Activated naive CD4-positive, alpha-beta T cell treated with anti-CD3 and anti-CD28 coated beads for 36 hours (primary cell): ENCODE results near the gene KIF23. TPM values are rescaled to one million over a fixed set of nuclear protein-coding genes. Genes with fewer than 3 reads are reported as not detected.

Experiments
- CTCF ChIA-PET: fragments of 350-600 bp; sonication (Branson Sonifier 250); formaldehyde crosslinking; loops from one replicate; lab custom pipeline; 2021; ENCODE audit warnings: antibody characterized with exemption; lab: Charles Lee
- DNase-seq: peaks from one replicate; pipeline ENCODE4 v3.0.0-alpha.2; 2020
- H3K27ac Mint-ChIP-seq: one replicate; pipeline ENCODE4 v1.8.0; 2021; ENCODE audit warnings: mild to moderate bottlenecking, mixed read lengths
- H3K27me3 Mint-ChIP-seq: one replicate; pipeline ENCODE4 v1.8.0; 2021; ENCODE audit warnings: low read depth, mixed read lengths
- H3K36me3 Mint-ChIP-seq: one replicate; pipeline ENCODE4 v1.8.0; 2021; ENCODE audit warnings: low read depth, mixed read lengths
- H3K4me1 Mint-ChIP-seq: one replicate; pipeline ENCODE4 v1.8.0; 2021; ENCODE audit warnings: low read depth, mixed read lengths
- H3K4me3 Mint-ChIP-seq: one replicate; pipeline ENCODE4 v1.8.0; 2021; ENCODE audit warnings: mild to moderate bottlenecking, moderate library complexity, mixed read lengths
- H3K9me3 Mint-ChIP-seq: one replicate; pipeline ENCODE4 v1.8.0; 2021; ENCODE audit warnings: mixed read lengths
- intact Hi-C: fragments of 100-400 bp; cut with micrococcal nuclease; formaldehyde crosslinking; loops from one replicate; pipeline ENCODE4 v1.15.1; 2023
- total RNA-seq, 2 experiments: library from RNA; stranded (reverse); gene quantifications; one replicate each; pipeline ENCODE4 v1.2.3, GENCODE V29; 2021

The KIF23 gene
- total RNA-seq, 2 experiments from 2014 or later: 68.8 to 73.1 TPM

DNA sequence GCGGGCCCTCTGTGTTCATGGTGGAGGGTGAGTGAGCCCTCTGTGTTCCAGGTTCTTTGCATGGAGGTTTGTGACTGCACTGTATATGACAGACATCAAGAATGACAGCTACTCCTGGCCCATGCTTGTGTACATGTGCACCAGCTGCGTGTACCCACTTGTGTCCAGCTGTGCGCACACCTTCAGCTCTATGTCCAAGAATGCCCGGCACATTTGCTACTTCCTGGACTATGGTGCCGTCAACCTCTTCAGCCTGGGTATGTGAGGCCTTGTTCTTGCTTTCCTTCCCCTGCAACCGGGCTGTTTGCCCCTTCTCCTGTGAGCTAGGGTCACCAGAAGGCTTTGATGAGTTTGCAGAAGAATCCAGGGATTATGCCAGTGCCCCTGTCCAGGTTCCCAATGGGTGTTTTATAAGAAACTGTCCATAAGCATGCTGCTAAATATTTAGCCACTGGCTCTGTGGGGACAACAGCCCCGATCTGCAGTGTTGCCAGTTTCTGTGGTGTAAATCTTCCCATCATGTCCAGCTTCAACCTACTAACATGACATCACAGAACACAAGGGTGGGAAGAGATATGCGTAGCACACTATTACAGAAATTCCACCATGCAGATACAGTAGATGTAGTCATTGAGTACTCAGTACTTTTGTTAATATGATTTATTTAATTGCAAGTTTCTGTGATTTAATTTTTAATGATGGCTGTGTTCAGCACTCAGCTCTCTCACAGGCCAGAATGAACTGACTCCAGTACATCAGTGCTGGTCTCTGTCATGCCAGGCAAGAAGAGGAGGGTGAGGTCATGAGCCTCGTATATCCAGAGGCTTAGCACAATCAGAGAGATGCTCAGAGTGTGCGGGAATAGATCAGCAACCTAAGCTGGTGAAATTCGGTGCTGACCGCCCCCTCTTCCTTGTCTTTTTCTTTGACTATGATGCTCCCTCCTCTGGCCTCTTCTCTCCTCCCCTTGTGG lies 29.2 kb upstream of the KIF23 start:
- CTCF ChIA-PET: no interaction called here
- Mint-ChIP-seq H3K36me3 (no peaks in the 10 kb centered on the region), H3K4me1 (no peaks in the 10 kb centered on the region), H3K27me3 (no peaks in the 10 kb centered on the region), H3K27ac (no peak overlapping the region), H3K9me3 (no peaks in the 10 kb centered on the region), H3K4me3 (no peak overlapping the region)
- DNase-seq: no peak
- intact Hi-C loops: no loop called here

DNA sequence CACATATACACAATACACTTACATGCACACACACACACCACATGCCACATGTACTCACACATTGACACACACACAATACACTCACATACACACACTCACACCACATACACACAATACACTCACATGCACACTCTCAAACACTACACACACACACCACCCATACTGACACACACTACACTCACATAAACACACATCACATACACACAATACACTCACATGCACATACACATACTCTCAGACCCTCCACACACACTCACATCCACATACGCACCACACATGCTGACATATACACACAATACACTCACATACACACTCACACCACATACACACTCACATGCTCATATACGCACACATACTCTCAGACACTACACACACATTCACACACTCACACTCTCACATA lies 28.3 kb upstream of the KIF23 start:
- Mint-ChIP-seq H3K27ac (no peak overlapping the region), H3K36me3 (no peaks in the 10 kb centered on the region), H3K4me3 (no peak overlapping the region), H3K4me1 (no peaks in the 10 kb centered on the region), H3K9me3 (no peaks in the 10 kb centered on the region), H3K27me3 (no peaks in the 10 kb centered on the region)
- DNase-seq: no peak
- intact Hi-C loops: no loop called here
- CTCF ChIA-PET: no interaction called here

DNA sequence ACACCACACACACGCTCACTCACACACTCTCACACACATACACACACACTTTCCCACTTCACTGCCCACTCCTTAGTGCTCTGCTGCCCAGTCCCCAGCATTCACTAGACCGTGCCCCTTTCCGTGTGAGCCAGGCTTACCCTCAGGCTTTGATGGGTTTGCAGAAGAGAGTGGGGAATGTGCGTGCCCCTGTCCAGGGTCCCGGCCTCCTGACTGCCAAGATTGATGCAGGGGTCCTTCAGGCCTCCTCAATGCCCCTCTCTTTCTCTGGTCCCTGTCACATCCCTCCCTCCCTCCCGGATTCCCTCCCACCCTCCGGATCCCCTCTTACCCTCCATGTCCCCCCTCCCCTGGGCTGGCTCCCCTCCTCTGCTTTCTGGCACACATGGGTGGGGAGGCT lies 27.9 kb upstream of the KIF23 start:
- H3K9me3 Mint-ChIP-seq: no peaks in the 10 kb centered on the region
- H3K4me3 Mint-ChIP-seq: no peak overlapping the region
- H3K36me3 Mint-ChIP-seq: no peaks in the 10 kb centered on the region
- CTCF ChIA-PET: no interaction called here
- no peak for DNase-seq
- H3K27ac Mint-ChIP-seq: no peak overlapping the region
- no peaks in the 10 kb centered on the region for H3K4me1 Mint-ChIP-seq
- H3K27me3 Mint-ChIP-seq: no peaks in the 10 kb centered on the region
- intact Hi-C loops: no loop called here

DNA sequence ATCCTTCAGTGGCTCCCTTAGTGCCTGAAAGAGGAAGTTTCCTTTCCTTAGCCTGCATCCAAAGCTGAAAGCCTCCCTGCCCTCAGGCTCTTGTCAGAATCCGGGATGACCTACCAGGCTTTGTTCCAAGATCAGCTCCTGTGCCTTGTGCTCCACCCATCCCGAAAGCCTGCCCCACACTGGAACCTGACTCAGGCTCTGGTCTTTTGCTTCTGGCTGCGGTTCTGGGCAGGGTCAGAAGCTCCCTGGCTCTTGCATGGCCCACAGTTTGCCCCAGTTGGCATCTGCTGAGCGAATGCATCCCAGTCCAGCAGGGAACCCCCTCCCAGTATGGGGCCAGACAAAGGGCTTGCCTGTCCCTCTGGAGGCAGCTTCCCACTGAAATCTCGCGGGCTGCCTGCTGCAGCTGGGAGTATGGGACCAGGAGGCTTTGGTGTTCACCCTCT lies 25.9 kb upstream of the KIF23 start:
- Mint-ChIP-seq H3K27ac (no peak overlapping the region), H3K4me1 (no peaks in the 10 kb centered on the region)

DNA sequence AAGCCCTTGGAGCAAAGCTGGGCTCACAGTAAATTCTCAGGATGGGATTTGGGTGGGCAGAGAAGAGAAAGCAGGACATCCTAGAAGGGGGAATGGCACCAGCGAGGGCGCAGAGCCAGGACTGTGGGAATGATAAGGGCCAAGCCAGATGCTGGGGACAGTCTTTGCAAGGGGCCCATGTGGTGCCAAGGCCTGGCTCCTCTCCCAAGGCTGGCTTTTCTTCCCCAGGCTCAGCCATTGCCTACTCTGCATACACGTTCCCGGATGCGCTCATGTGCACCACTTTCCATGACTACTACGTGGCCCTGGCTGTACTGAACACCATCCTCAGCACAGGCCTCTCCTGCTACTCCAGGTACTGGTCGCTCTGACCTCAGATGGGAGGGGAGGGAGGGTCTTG lies 24.7 kb upstream of the KIF23 start:
- Mint-ChIP-seq H3K36me3 (no peaks in the 10 kb centered on the region), H3K27ac (no peak overlapping the region), H3K4me3 (no peak overlapping the region), H3K27me3 (no peaks in the 10 kb centered on the region), H3K9me3 (no peaks in the 10 kb centered on the region), H3K4me1 (peaks cover 3% of the 10 kb centered on the region)
- intact Hi-C loops: no loop called here
- DNase-seq: no peak
- CTCF ChIA-PET: interaction anchor here (0.5 to 1.7 kb wide), 3 partner anchors 25 to 330 kb away, joined by 3 to 4 read pairs (median 3); no protein-coding TSS in a partner anchor

More for the DNA sequence above, 25.9 kb upstream of the KIF23 start:
- H3K36me3 Mint-ChIP-seq: no peaks in the 10 kb centered on the region
- no peak overlapping the region for H3K4me3 Mint-ChIP-seq
- CTCF ChIA-PET: interaction anchor here (1.7 kb wide), 1 partner anchor 329 kb away, joined by 4 read pairs; no protein-coding TSS in a partner anchor
- H3K9me3 Mint-ChIP-seq: no peaks in the 10 kb centered on the region
- H3K27me3 Mint-ChIP-seq: no peaks in the 10 kb centered on the region
- intact Hi-C loops: no loop called here
- no peak for DNase-seq

DNA sequence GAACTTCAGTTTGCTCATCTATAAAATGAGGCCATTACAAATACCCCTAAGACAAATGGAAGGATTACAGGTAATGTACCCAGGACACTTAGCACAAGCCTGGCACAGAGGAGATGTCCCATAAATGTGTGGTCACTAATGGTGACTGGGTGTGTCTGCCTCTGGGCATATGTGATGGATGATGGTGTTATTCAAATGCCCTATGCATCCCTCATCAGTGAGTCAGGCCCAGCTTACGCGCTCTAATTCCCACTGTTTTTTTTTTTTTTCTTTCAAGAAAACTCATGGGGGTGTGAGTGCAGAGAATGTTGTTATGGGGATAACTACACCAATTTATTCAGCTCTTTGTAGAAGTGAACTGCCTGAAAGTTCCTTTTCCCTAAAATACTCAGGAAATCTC lies 23.6 kb upstream of the KIF23 start:
- DNase-seq: no peak
- H3K9me3 Mint-ChIP-seq: no peaks in the 10 kb centered on the region
- H3K27ac Mint-ChIP-seq: no peak overlapping the region
- intact Hi-C loops: no loop called here
- peaks cover 3% of the 10 kb centered on the region for H3K27me3 Mint-ChIP-seq
- H3K4me1 Mint-ChIP-seq: peaks cover 4% of the 10 kb centered on the region
- H3K4me3 Mint-ChIP-seq: no peak overlapping the region
- H3K36me3 Mint-ChIP-seq: no peaks in the 10 kb centered on the region
- CTCF ChIA-PET: interaction anchor here (0.6 to 1.5 kb wide), 2 partner anchors 87 to 186 kb away, joined by 3 read pairs; no protein-coding TSS in a partner anchor

DNA sequence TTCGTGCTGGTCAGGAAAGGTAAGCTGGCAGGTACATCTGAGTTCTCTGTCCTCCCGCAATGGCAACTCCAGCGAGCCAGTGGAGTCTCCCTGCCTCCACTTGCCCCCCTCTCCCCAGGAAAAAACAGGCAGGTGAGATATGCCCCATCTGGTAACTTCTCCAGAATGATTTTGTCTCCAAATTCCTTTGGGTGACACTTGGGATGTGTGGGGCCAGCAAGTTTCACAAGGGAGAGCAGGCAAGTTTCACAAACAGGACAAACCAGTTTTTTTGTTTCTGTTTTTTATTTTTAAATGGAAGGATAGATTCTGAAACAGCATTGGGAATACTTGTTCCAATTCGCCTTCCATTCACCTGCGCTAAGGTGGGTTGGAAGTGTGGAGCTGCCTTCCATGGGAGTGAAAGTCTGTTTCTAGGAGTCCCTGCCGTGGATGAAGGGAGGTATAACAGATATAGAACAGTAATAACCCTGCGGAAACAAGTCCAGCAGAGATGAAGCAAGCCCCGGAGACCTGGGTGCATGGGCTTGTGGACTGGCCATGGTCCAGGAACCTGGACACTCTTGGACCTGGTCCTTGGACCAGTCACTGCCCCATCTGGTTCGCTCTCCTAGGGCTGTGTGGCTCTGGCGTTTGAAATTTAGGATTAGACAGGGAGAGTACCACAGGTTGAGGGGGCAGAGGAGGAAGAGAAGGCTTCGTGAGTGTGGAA lies 22.9 kb upstream of the KIF23 start:
- H3K4me1 Mint-ChIP-seq: peaks cover 4% of the 10 kb centered on the region
- no peak for DNase-seq
- CTCF ChIA-PET: interaction anchor here (1.5 to 4.6 kb wide), 2 partner anchors 88 to 332 kb away, joined by 3 to 21 read pairs; no protein-coding TSS in a partner anchor
- no peak overlapping the region for H3K27ac Mint-ChIP-seq
- peaks cover 3% of the 10 kb centered on the region for H3K27me3 Mint-ChIP-seq
- H3K4me3 Mint-ChIP-seq: no peak overlapping the region
- intact Hi-C loops: no loop called here
- no peaks in the 10 kb centered on the region for H3K36me3 Mint-ChIP-seq
- H3K9me3 Mint-ChIP-seq: no peaks in the 10 kb centered on the region

DNA sequence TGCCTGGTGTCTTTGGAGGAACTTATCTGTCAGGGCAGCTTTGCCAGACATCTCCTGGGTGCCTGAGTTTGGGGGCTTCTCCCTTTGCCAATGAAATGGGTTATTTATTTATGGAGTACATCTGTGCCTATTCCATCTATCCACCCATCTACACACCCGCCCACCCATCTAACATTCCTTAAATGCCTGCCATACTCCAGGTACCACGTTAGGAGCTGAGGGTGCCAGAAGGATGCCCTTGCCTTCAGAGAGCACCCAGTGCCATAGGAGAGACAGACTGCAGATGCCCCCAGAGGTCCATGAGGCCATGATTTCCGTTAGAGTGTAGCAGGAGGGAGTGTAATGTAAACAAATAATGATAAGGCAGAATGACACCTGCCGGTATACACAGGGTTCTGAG lies 21.8 kb upstream of the KIF23 start:
- no peak for DNase-seq
- Mint-ChIP-seq H3K27me3 (peaks cover 3% of the 10 kb centered on the region), H3K4me3 (no peak overlapping the region), H3K9me3 (no peaks in the 10 kb centered on the region), H3K4me1 (peaks cover 4% of the 10 kb centered on the region), H3K36me3 (no peaks in the 10 kb centered on the region), H3K27ac (no peak overlapping the region)
- CTCF ChIA-PET: interaction anchor here (0.5 to 4.6 kb wide), 6 partner anchors 13 to 333 kb away, joined by 3 to 29 read pairs (median 12); no protein-coding TSS in a partner anchor
- intact Hi-C loops: no loop called here

DNA sequence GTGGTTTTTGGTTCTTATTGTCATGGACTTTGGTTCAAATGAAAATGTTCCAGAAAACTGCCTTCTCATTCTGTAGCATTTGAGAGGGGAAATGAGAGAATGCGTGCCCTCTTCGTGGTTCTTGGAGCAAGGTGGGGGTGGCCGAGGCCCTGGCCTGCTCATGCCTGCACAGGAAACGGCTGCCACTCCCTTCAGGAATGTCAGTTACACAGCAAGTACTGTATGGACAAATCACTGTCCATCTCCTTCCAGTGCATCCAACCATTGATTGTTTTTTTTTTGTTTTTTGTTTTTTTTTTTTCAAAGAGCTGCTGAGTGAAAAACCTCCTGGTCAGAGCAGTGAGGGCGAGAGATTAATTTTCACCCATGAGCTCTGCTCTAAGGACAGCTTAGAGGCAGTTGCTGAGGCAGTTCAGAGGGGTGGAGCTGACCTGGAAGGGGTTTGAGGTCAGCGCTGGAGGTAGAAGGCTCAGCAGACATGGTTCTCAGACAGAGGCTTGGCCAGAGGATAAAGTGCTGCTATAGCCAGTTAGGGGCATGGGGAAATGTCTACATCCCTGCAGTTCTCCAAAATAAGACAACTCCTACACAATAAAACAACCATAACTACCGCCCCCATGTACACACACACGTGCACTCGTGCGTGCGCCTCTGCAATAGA lies 20.2 kb upstream of the KIF23 start:
- Mint-ChIP-seq H3K4me1 (peaks cover 4% of the 10 kb centered on the region), H3K27ac (no peak overlapping the region), H3K27me3 (peaks cover 3% of the 10 kb centered on the region), H3K36me3 (no peaks in the 10 kb centered on the region), H3K4me3 (no peak overlapping the region), H3K9me3 (no peaks in the 10 kb centered on the region)
- CTCF ChIA-PET: interaction anchor here (0.6 to 4.6 kb wide), 20 partner anchors 12 to 357 kb away, joined by 3 to 29 read pairs (median 4); partner anchors contain the start of gene GLCE
- no peak for DNase-seq
- intact Hi-C loops: loop anchor here (1.0 to 2.0 kb wide), 3 partner anchors 129 to 335 kb away; partner anchors contain the start of gene GLCE

DNA sequence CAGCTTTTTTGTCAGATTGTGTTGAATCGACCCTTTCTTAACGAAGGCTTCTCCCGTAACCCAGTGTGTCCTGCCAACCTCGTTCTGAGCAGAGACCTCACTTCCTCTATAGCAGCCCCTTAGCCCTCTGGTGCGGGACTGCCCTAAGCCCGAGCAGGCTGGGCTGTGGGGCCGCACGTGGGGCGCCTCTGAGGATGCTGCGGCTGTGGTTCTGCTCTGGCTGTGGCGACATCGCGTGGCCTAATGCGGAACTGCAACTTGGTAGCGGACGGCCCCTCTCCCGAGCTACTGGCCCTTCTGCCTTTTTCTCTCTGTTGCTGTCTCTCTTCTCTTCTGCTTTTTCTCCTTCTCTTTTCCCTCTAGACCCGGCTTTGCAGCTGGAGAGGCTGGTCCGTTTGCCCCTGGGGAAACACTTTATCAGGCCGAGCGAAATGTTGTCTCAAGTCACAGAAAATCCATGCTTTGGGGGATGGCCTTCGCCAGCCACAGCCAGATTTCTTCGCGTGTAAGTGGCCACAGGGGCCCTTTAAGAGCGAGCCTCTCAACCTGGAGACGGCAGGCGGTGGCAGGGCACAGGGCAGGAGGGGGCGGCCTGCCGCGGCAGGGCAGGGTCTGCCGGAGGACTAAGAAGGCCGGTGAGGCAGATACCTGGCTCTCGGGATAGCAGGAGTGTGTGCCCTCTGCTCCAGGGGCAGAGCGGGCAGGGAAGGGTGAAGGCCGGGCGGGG lies 19.4 kb upstream of the KIF23 start:
- DNase-seq: peak; percentile 88
- intact Hi-C loops: loop anchor here (1.0 to 2.0 kb wide), 3 partner anchors 130 to 335 kb away; partner anchors contain the start of gene GLCE
- Mint-ChIP-seq H3K36me3 (no peaks in the 10 kb centered on the region), H3K4me1 (peaks cover 4% of the 10 kb centered on the region), H3K27ac (no peak overlapping the region), H3K9me3 (no peaks in the 10 kb centered on the region), H3K27me3 (peaks cover 3% of the 10 kb centered on the region), H3K4me3 (no peak overlapping the region)
- CTCF ChIA-PET: interaction anchor here (0.6 to 4.6 kb wide), 23 partner anchors 11 to 358 kb away, joined by 3 to 29 read pairs (median 3); partner anchors contain the start of gene GLCE

DNA sequence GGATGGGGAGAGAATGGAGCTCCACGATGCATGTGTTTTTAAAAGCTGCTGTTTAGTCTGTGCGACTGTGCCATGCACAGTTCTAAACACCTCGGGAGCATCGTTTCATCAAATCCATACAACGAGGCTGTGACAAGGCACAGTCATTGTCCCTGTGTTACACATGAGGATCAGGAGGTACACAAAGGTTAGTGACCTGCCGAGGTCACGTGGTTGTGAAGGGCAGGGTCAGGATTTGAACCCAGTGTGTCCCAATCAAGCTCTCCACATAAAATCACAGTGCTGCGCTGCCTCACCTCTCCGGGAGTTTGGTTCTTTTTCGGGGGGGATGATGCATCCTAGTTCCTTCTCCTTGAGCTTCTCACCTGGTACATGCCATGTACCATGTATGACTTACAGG lies 18.7 kb upstream of the KIF23 start:
- CTCF ChIA-PET: interaction anchor here (1.0 to 4.6 kb wide), 15 partner anchors 10 to 349 kb away, joined by 3 to 29 read pairs (median 4); partner anchors contain the start of gene GLCE
- peaks cover 5% of the 10 kb centered on the region for H3K4me1 Mint-ChIP-seq
- no peaks in the 10 kb centered on the region for H3K36me3 Mint-ChIP-seq
- intact Hi-C loops: loop anchor here (2.0 kb wide), 1 partner anchor 131 kb away; no protein-coding TSS in a partner anchor
- H3K4me3 Mint-ChIP-seq: no peak overlapping the region
- H3K27me3 Mint-ChIP-seq: peaks cover 3% of the 10 kb centered on the region
- no peaks in the 10 kb centered on the region for H3K9me3 Mint-ChIP-seq
- DNase-seq: no peak
- H3K27ac Mint-ChIP-seq: no peak overlapping the region
